ENCODE measurements around the gene SIPA1L3.
"Not testable (repeated sequence)": the region's sequence is repeated elsewhere in the genome, so short reads cannot be mapped to it uniquely, and the experiment has no call there.

SIPA1L3 gene, protein sequence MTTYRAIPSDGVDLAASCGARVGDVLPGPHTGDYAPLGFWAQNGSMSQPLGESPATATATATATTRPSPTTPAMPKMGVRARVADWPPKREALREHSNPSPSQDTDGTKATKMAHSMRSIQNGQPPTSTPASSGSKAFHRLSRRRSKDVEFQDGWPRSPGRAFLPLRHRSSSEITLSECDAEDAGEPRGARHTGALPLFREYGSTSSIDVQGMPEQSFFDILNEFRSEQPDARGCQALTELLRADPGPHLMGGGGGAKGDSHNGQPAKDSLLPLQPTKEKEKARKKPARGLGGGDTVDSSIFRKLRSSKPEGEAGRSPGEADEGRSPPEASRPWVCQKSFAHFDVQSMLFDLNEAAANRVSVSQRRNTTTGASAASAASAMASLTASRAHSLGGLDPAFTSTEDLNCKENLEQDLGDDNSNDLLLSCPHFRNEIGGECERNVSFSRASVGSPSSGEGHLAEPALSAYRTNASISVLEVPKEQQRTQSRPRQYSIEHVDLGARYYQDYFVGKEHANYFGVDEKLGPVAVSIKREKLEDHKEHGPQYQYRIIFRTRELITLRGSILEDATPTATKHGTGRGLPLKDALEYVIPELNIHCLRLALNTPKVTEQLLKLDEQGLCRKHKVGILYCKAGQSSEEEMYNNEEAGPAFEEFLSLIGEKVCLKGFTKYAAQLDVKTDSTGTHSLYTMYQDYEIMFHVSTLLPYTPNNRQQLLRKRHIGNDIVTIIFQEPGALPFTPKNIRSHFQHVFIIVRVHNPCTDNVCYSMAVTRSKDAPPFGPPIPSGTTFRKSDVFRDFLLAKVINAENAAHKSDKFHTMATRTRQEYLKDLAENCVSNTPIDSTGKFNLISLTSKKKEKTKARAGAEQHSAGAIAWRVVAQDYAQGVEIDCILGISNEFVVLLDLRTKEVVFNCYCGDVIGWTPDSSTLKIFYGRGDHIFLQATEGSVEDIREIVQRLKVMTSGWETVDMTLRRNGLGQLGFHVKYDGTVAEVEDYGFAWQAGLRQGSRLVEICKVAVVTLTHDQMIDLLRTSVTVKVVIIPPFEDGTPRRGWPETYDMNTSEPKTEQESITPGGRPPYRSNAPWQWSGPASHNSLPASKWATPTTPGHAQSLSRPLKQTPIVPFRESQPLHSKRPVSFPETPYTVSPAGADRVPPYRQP (N-terminal part only)

DNA sequence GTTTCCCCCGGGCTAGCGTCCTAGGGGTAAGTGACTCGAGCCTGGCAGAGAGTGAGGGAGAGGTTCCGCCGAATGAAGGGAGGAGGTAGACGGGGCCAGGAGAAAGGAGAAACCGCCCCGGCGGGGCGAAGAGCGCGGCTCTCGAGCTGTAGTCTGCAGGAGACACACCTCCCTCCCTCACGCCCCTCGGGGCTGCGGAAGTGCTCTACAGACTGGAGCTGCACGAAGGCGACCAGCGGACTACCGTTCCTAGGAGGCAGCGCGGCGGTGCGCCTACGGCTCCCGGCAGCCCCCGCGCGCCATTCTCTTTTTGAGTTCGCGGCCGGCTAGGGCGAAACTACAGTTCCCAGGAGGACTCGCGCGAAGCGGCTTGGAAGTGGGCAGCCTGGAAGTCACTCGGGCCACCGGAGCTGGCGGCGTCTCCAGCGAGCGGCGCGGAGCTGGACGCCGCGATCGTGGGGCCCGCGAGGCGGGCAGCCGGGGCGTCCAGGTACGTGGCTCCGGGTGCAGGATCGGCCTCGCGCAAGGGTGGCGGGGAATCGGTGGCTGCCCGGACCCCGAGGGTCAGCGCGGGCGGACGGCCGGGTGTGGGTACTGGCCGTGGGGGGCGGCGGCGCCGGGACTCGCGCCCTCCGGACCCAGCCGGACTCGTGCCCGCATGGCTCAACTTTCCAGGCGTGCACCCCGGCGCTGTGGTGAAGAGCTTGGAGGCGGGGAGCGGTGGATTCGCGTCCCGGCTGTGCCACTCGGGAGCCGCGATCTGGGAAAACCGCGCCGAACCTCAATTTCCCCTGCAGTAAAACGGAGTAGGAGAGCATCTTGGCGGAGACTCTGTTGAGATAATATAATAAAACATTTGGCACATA lies at the start of gene SIPA1L3:
SIPA1L3 (plus strand) TSS at position 340 of the 866 bp plus-strand sequence. CDS start 174,358 bp downstream, outside the sequence.
- DNase-seq, result peak; percentile 95

- no peak for DNase-seq
Measured at GRCh38 chr19:37864501-37864900, 42.5 kb upstream of the SIPA1L3 start.

DNA sequence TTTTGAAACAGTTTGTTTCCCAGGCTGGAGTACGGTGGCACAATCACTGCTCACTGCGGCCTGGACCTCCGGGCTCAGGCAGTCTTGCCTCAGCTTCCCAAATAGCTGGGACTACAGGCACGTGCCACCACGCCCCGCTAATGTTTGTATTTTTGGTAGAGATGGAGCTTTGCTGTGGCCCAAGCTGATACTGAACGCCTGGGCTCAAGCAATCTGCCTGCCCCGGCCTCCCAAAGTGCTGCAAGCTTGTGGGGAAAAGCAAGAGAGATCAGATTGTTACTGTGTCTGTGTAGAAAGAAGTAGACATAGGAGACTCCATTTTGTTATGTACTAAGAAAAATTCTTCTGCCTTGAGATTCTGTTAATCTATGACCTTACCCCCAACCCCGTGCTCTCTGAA lies 41.1 kb upstream of the SIPA1L3 start:
- DNase-seq, result not testable (repeated sequence)

- no peak for DNase-seq
Measured at GRCh38 chr19:37867831-37868230, 39.2 kb upstream of the SIPA1L3 start.

GRCh38 chr19:37869766-37870340 lies 37.2 kb upstream of the SIPA1L3 start:
- no peak for DNase-seq

DNA sequence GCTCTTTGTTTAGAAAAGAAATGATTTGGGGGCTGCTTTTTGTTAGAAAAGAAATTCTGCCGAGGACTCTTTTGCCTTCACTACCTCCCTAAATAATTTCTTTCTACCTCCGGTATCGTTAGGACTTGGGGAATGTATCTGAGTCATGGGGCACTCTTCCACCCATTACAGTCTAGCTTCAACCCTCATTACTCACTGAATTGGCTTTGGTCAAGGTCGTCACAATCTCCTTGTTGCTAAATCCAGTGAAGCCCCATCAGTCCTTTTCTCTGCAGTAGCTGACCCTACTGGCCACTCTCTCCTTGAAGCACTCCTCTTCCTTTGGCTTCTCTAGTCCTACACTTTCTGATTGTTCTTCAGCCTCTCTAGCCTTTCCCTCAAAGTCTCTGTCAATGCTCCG lies 34.6 kb upstream of the SIPA1L3 start:
- no peak for DNase-seq

- DNase-seq, result no peak
Measured at GRCh38 chr19:37874784-37875183, 32.2 kb upstream of the SIPA1L3 start.

DNA sequence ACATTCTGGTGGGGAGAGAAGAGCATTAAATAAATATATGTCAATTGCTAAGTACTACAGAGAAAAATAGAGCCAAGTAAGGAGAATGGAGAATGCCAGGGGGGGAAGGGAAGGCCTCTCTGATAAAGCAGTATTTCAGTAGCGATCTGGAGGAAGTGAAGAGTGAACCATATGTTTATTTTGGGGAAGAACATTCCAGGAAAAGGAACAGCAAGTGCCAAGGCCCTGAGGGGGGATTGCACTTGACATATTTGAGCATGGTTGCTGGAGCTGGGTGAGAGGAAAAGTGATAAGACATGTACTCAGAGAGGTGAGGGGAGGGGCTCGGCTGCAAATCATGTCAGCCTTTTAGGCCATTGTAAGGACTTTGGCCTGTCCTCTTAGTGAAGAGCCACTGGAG lies 31.0 kb upstream of the SIPA1L3 start:
- DNase-seq, result no peak

DNA sequence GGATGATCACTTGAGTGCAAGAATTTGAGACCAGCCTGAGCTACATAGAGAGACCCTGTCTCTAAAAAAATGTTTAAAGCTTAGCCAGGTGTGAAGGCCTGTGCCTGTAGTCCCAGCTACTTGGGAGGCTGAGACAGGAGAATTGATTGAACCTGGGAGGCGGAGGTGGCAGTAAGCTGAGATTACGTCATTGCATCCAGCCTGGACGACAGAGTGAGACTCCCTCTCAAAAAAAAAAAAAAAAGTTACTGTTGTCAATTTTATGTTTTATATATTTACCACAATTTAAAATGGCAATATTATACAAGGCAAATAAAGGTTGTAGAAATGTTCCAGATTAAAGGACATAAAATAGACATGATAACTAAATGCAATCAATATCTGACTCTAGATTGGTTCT lies 29.9 kb upstream of the SIPA1L3 start:
- no peak for DNase-seq

GRCh38 chr19:37885392-37885791 lies 21.6 kb upstream of the SIPA1L3 start:
- DNase-seq, result no peak

DNA sequence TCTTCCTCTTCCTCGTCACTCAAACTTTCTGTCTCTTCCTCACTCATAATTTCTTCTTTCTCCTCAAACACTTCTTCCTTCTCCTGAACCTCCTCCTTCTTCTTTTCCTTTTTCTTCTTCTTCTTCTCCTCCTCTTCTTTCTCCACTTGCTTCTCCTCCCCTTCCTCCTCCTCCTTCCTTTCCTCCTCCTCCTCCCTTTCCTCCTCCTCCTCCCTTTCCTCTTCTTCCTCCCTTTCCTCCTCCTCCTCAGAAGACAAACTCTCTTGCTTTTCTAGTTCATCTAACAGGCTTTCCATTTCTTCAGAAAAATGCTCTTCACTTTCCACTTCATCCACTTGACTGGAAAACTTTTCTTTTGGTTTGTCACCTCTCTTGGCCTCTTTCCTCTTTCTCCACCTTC lies 20.4 kb upstream of the SIPA1L3 start:
- DNase-seq, result no peak

DNA sequence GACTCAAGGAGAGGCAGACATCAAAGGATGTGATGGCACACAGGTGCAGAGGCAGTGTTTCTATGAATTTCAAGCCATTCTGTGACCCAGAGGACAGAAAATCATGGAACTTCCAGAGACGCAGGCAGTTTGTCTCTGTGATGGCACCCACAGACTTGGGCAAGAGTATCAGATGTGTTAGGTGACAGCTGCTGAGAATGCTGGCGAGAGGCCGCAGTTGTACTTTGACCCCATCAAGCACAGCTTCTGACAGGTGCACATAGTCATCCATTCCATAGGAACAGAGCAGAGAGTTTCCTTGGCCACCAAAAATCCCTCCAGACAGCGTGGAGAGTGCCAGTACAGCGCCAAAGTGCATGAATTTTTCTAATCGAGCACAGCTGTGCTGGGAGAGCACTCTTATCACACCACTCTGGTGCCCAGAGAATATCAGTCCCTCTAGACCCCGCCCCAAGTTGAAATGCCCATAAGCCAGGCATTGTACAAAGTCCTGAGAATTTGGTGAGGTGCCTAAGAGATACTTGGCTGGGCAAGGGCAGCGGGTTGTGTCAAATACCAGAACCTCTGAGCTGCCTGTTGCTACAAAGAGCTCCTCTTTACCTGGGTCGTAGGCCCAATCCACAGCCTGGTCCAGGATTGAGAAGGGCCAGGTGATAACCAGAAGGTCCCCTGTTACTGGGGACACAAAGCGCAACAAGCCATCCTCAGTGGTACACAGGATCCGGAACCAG lies 13.0 kb upstream of the SIPA1L3 start:
- DNase-seq, result no peak

DNA sequence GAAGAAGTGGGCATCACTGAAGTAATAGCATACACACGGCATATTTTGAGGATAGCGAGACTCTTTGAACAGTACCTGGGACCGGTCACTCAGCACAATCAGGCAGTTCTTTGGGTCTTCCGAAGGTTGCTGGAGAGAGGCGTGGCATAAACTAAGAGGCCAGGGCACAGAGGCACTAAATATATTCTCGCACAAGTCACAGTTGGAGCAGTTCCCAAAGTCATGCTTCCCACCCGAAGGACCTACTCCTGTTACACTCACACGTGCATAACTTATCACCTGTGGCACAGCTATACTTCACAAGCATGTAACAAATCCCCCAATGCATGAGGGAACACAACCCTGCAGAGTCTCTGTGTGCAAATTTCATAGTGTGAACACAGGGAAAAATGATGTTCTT lies 10.8 kb upstream of the SIPA1L3 start:
- DNase-seq, result no peak

DNA sequence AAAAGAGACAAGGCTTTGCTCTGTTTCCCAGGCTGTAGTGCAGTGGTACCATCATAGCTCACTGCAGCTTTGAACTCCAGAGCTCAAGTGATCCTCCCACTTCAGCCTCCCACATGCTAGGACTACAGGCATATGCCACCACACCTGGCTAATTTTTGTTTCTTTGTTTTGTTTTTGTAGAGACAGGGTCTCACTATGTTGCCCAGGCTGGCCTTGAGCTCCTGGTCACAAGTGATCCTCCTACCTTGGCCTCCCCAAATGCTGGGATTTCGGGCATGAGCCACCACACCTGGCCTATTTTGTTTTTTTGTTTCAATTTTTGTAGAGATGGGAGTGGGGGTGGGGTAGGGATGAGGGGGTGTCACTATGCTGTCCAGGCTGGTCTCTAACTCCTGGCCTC lies 7.6 kb upstream of the SIPA1L3 start:
- no peak for DNase-seq

DNA sequence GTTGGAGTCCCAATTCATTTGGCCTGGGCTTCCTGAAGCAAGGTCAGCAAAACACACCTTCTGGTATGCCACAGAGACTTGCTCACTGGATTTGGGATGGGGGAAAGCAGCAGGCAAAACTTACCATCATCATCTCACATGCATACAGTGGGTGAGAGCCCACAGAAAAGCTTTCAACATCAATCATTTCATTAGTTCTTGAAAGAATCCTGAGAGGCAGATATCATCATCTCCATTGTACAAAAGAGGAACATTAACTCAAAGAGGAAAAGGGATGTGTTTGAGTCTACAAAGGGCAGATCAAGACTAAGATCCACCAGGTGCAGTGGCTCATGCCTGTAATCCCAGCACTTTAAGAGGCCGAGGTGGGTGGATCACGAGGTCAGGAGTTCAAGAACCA lies 7.0 kb upstream of the SIPA1L3 start:
- DNase-seq, result no peak

- peak; percentile 38 for DNase-seq
Measured at GRCh38 chr19:37902668-37903067, 4.3 kb upstream of the SIPA1L3 start.

DNA sequence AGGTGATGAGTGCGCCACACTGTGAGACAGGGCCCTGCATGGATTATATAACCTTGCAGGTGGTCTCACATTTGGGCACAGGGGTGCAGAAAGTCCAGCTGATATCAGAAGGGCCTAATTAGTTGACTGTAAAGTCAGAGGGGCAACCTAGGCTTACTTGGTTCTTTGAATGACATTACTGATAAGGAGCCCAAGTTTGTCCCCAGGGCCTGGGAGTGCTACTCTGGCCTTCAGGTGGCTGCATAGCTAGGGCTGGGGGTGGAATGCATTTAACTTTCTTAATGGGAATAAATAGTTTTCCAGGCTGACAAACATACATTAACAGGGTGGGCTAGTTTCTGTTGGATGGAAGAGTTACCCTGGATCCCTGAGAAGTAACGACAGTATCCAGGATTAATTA lies 3.9 kb upstream of the SIPA1L3 start:
- DNase-seq, result no peak

DNA sequence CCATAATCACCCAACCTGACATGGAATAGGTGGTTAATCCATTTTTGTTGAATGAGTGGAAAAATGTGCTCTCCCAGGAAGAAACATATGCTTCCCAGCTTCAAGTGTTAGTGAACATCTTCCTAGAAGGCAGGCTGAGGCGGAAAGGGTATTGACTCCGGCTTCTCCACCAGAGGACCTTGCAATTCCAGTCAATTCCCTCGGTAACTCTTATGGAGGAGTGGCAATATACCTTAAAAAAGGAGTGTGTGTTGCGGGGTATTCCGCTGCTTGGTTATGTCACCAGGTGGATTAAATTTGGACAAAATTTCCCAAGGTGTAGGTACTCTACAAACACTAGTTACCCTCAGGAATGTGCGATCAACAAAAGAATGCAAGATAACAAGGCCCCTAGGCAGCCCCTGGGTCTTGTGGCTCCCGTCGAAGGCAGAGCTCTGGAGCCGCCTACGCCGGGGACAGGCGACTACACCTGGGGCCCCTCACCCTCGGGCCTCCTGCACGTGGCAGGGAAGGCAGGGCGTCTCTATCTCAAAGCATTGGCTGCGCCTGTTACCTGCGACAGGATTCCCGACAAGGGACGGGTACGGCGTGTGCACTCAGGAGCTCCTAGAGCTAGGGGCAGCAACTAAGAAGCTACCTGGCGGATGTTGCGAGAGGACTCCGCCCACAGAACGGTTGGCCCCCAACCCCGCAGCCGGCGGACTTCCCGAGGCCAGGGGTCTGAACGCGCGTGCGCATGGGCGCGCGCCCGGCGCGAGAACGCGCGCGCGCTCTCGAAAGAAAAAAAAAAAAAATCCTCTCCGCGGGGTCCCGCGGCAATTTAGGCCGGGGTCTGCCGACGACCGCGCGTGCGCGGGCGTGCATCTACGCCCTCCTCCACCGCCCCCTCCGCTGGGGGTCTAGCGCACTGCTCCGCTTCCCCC lies 801 bp upstream of the SIPA1L3 start, which contains the start of gene WDR87:
WDR87 (minus strand) TSS at position 649 of the 923 bp plus-strand sequence. CDS start 8,355 bp downstream, outside the sequence.
- no peak for DNase-seq

DNA sequence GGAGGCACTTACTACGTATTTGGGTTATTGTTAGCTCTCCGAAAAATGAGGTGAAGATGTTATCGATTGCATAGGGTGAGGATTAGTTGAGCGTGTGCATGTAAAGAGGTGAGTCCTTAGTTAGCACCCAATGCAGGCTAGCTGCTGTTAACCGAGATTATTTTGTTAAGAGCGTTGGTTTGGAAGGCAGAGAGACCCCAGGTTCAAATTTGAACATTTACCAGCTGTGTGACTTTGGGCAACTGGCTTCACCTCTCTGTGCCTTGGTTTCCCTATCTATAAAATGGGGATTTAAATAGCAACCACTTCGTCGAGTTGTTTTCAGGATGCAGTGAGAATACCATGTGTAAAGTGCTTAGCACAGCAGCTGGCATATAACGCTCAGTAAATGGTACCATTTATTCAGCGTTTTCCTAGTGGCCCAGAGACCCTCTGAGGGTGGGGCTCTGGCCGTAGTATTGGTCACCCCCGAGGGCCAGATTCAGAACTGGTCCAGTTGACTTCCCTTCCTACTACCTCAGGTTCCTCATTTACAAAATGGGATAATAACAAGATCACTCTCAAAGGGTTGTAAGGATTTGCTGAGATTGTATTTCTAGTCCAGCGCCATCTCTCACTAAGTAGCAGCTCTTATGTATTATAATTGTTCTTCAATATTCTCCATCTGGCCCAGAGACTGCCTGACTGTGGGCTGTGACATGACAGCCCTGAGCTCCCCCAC lies 887 bp downstream of the SIPA1L3 start:
- no peak for DNase-seq
